Nephron (organoid): ENCODE measurements around the gene AGPAT2.

Source experiments
- H3K27ac Mint-ChIP-seq, 3 experiments: 2 replicates each; pipeline ENCODE4 v1.8.0; 2020; ENCODE audit warnings: mixed read lengths in 3 of 3, mild to moderate bottlenecking in 2 of 3, moderate library complexity in 1 of 3
- H3K27me3 Mint-ChIP-seq: 2 replicates; pipeline ENCODE4 v1.8.0; 2021; ENCODE audit warnings: low read depth, mild to moderate bottlenecking, moderate library complexity, mixed read lengths
- H3K36me3 Mint-ChIP-seq: 2 replicates; pipeline ENCODE4 v1.8.0; 2020; ENCODE audit warnings: low read depth, mixed read lengths
- H3K4me1 Mint-ChIP-seq: 2 replicates; pipeline ENCODE4 v1.8.0; 2020; ENCODE audit warnings: mixed read lengths
- H3K4me3 Mint-ChIP-seq, 3 experiments: 2 replicates each; pipeline ENCODE4 v1.8.0; 2020; ENCODE audit warnings: mild to moderate bottlenecking in 3 of 3, mixed read lengths in 3 of 3, moderate library complexity in 2 of 3
- H3K9me3 Mint-ChIP-seq: 2 replicates; pipeline ENCODE4 v1.8.0; 2020; ENCODE audit warnings: mixed read lengths
- TF ChIP-seq, protein P1 (sequence below), 3 experiments: fragments of 200-600 bp; sonication (generic); IDR thresholded peaks; one replicate each; pipeline ENCODE4 v1.5.0; 2021; ENCODE audit warnings: antibody characterized with exemption in 3 of 3; ENCODE audit not compliant: unreplicated experiment in 3 of 3

Gene AGPAT2

DNA sequence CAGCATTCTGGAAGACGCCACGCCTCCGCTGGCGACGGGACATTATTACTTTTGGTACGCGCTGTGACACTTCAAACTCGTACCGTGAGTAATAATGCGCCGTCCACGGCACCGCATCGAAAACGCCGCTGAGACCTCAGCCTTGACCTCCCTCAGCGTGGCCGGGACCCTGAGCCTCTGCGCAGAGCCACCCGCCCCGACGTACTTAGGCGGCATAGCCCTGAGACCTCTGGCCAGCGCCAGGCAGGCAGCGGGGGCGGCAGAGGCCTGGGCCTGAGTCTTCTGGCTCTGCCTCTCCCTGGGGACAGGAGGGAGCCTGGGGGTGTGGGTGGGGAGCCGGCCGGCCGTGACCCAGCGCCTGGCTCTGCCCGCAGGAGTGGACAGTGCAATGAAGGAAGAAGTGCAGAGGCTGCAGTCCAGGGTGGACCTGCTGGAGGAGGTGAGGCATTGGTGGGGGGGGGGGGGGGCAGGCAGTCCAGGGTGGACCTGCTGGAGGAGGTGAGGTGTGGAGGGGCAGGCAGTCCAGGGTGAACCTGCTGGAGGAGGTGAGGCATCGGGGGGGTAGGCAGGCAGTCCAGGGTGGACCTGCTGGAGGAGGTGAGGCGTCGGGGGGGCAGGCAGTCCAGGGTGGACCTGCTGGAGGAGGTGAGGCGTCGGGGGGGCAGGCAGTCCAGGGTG is 16.5 kb downstream of the AGPAT2 start:
- H3K9me3 Mint-ChIP-seq, result no peaks in the 10 kb centered on the region
- H3K27me3 Mint-ChIP-seq, result no peaks in the 10 kb centered on the region
- TF ChIP-seq, protein P1, sequence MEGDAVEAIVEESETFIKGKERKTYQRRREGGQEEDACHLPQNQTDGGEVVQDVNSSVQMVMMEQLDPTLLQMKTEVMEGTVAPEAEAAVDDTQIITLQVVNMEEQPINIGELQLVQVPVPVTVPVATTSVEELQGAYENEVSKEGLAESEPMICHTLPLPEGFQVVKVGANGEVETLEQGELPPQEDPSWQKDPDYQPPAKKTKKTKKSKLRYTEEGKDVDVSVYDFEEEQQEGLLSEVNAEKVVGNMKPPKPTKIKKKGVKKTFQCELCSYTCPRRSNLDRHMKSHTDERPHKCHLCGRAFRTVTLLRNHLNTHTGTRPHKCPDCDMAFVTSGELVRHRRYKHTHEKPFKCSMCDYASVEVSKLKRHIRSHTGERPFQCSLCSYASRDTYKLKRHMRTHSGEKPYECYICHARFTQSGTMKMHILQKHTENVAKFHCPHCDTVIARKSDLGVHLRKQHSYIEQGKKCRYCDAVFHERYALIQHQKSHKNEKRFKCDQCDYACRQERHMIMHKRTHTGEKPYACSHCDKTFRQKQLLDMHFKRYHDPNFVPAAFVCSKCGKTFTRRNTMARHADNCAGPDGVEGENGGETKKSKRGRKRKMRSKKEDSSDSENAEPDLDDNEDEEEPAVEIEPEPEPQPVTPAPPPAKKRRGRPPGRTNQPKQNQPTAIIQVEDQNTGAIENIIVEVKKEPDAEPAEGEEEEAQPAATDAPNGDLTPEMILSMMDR (IDR thresholded peaks at IDR 0.05; ENCODE audit: unreplicated experiment in 3 of 3), result no peak
- no peaks in the 10 kb centered on the region for H3K4me1 Mint-ChIP-seq
- no peak overlapping the region for H3K27ac Mint-ChIP-seq
- H3K36me3 Mint-ChIP-seq, result no peaks in the 10 kb centered on the region
- no peak overlapping the region for H3K4me3 Mint-ChIP-seq

DNA sequence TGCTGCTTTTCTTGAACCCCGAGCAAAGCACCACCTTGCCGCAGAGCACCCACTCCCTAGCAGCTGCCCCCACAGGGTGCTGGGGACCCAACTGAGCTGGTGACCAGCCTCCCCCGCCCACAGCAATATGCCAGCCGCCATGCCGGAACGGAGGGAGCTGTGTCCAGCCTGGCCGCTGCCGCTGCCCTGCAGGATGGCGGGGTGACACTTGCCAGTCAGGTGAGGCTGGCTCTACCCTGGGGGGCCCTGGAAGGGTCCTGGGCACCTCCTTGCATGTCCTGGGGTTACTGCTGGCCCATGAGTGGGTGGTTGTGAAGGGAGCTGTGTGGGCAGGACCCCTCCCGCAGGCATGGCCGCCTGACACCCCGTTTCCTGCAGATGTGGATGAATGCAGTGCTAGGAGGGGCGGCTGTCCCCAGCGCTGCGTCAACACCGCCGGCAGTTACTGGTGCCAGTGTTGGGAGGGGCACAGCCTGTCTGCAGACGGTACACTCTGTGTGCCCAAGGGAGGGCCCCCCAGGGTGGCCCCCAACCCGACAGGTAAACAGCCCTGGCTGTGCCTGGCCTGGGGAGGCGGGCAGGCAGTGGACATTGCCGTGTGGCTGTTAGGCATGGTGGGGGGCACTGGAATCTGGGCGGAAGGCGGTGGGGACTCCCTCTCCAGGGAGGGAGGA is 17.3 kb downstream of the AGPAT2 start:
- Mint-ChIP-seq H3K4me3 (no peak overlapping the region), H3K36me3 (no peaks in the 10 kb centered on the region), H3K27ac (no peak overlapping the region), H3K27me3 (no peaks in the 10 kb centered on the region), H3K9me3 (no peaks in the 10 kb centered on the region), H3K4me1 (no peaks in the 10 kb centered on the region)
- TF ChIP-seq, protein P1 (IDR thresholded peaks at IDR 0.05; ENCODE audit: unreplicated experiment in 3 of 3), result no peak

DNA sequence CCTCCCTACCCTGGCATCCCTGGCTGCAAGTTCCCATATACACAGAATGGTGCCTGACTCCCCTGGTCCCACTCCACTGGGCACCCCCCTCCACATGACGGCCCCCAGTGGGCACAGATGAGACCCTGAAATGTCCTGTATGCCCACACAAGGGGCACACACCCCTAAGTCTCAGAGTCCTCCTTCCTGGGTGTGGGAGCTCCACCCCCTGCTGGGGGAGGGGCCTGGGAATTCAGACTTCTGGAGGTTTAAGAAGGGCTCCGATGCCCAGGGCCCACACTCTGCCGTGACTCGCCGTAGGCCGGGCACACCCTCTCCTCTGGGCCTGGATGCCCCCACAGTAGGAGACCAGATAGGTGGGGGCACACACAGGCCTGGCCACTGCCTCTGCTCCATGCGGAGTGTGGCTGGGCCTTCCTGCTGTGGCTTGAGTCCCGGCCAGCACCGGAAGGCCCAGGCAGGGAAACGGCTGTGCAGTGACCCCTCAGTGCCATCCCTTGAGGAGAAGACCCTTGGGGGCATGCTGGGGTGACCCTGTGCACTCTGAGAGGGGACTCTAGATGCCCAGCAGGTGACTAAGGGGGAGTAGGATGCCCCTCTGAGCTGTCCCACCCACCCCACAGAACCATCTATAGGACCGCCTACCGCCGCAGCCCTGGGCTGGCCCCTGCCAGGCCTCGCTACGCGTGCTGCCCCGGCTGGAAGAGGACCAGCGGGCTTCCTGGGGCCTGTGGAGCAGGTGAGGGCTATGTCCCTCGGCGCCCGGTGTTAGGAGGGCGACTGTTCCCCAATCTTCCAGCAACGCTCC is 18.1 kb downstream of the AGPAT2 start:
- Mint-ChIP-seq H3K4me1 (no peaks in the 10 kb centered on the region), H3K27me3 (no peaks in the 10 kb centered on the region), H3K4me3 (peak overlapping the region; percentile 5 to 58 (median 56)), H3K9me3 (no peaks in the 10 kb centered on the region), H3K36me3 (no peaks in the 10 kb centered on the region), H3K27ac (peak overlapping the region in 2 of 3 experiments; percentile 43 to 68)
- TF ChIP-seq, protein P1 (IDR thresholded peaks at IDR 0.05; ENCODE audit: unreplicated experiment in 3 of 3), result no peak

DNA sequence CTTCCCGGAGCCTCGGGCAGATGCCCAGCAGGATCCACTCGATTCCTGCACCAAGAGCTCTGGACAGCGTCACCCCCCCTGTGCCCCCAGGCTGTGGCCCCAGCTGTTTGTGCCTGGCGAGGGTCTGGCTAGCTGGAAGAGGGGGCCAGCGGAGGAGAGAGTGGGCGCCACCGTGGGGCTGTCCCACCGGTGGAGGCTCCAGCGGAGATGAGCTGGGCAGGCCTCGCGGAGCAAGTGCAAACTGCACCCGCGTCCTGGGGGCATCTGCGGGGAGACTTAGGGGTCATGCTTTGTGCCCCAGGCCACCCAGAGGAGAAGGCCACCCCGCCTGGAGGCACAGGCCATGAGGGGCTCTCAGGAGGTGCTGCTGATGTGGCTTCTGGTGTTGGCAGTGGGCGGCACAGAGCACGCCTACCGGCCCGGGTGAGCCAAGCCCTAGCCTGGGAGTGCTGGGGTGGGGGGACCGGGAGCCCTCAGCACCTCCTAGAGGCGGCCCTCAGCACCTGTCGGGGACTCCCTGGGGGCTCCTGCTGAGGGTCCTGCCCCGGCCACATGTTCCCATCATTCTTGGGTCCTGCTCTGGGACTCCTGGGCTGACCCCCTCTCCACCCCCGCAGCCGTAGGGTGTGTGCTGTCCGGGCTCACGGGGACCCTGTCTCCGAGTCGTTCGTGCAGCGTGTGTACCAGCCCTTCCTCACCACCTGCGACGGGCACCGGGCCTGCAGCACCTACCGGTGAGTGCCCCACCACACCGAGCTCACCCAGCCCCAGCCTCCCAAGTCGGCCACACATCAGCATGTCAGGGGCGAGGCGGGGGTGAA is 19.1 kb downstream of the AGPAT2 start:
- no peaks in the 10 kb centered on the region for H3K9me3 Mint-ChIP-seq

More for the DNA sequence above, 19.1 kb downstream of the AGPAT2 start:
- no peak overlapping the region for H3K4me3 Mint-ChIP-seq
- no peaks in the 10 kb centered on the region for H3K36me3 Mint-ChIP-seq
- H3K27ac Mint-ChIP-seq, result peak overlapping the region in 1 of 3 experiments; percentile 15
- H3K4me1 Mint-ChIP-seq, result no peaks in the 10 kb centered on the region
- TF ChIP-seq, protein P1 (IDR thresholded peaks at IDR 0.05; ENCODE audit: unreplicated experiment in 3 of 3), result no peak
- H3K27me3 Mint-ChIP-seq, result no peaks in the 10 kb centered on the region
